Osteoblast (primary cell): ENCODE measurements around the gene GNS. TPM values are rescaled to one million over a fixed set of nuclear protein-coding genes. Genes with fewer than 3 reads are reported as not detected.

Experiments used
- DNase-seq: peaks from one replicate; pipeline ENCODE4 v3.0.0; 2011; ENCODE audit warnings: low spot score, mixed read lengths; ENCODE audit not compliant: insufficient read length; ENCODE audit errors: missing footprints
- H2AFZ ChIP-seq: 2 replicates; pipeline ENCODE4 v1.6.0; 2011; ENCODE audit warnings: mild to moderate bottlenecking, low read length
- H3K27ac ChIP-seq: 2 replicates; pipeline ENCODE4 v1.5.1; 2011; ENCODE audit warnings: mild to moderate bottlenecking, low read depth, low read length, moderate library complexity
- H3K27me3 ChIP-seq: 2 replicates; pipeline ENCODE4 v1.6.0; 2012; ENCODE audit warnings: mild to moderate bottlenecking, control low read depth, inconsistent platforms, low read length, moderate library complexity; ENCODE audit not compliant: insufficient read depth
- H3K36me3 ChIP-seq: 2 replicates; pipeline ENCODE4 v1.5.1; 2011; ENCODE audit warnings: mild to moderate bottlenecking, low read length, control low read depth, moderate library complexity; ENCODE audit not compliant: insufficient read depth
- H3K4me1 ChIP-seq: 2 replicates; pipeline ENCODE4 v1.5.1; 2011; ENCODE audit warnings: mild to moderate bottlenecking, low read length, control low read depth, moderate library complexity; ENCODE audit not compliant: insufficient read depth
- H3K4me2 ChIP-seq: 2 replicates; pipeline ENCODE4 v1.6.0; 2011; ENCODE audit warnings: mild to moderate bottlenecking, low read length; ENCODE audit not compliant: insufficient read depth
- H3K4me3 ChIP-seq: fragments of 200-600 bp; sonication (generic); 3 replicates; pipeline ENCODE4 v1.5.1; 2012; ENCODE audit warnings: mild to moderate bottlenecking, low read length, inconsistent platforms; ENCODE audit not compliant: insufficient read depth
- H3K79me2 ChIP-seq: 2 replicates; pipeline ENCODE4 v1.6.0; 2012; ENCODE audit warnings: mild to moderate bottlenecking, low read length, control low read depth, inconsistent platforms; ENCODE audit not compliant: insufficient read depth
- H3K9me3 ChIP-seq: 2 replicates; pipeline ENCODE4 v1.5.1; 2011; ENCODE audit warnings: low read depth, low read length, control low read depth
- H4K20me1 ChIP-seq: 2 replicates; pipeline ENCODE4 v1.6.0; 2012; ENCODE audit warnings: mild to moderate bottlenecking, low read length, control low read depth; ENCODE audit not compliant: insufficient read depth
- total RNA-seq: library from RNA; depleted of rRNA; stranded (reverse); fragments of >200 nt; gene quantifications from 2 replicates; pipeline ENCODE4 v1.2.3, GENCODE V29; 2012
- TF ChIP-seq, protein P1 (sequence below): IDR thresholded peaks from 2 replicates; pipeline ENCODE4 v1.5.1; 2011; ENCODE audit warnings: mild to moderate bottlenecking, low read depth, low read length, moderate library complexity; ENCODE audit errors: extremely low read depth

Gene GNS
- 277 and 292 TPM in 2 replicates for total RNA-seq

DNA sequence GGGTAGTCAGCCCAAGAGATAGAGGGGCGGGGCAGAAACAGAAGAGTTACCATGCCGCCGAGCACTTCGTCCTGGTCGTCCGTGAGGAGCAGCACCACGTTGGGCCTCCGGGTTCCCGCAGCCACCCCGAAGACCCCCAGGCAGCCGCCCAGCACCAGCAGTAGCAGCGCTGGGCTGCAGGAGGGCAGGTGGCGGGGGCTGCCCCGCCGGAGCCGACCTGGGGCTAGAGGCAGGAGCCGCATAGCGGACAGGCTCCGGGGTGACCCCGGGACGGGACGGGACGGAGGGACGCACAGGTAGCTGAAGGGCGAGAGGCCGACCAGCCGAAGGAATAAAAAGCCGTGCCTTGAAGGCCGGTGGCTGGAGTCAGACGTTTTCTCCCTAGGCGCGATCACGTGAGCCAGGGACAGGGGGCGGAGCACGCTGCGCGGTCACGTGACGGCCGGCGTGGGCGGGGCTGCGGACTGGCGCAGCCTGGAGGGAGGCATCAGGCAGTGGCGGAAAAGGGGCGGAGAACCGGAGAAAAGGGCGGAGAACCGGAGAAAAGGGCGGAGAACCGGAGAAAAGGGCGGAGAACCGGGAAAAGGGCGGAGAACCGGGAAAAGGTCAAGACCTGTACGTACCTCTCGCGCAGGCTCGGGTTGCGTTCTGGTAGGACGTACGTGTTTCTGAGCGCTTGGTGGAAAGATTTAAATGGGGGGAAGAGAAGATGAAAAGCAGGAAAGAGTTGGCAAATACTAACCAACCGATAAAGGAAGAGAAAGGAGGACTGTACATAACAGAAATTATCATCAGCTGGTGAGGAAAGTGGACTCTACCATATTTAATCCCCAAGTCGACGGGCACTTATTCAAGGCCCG, at the start of gene GNS:
TSS of gene GNS (minus strand) at position 372 of the 860 bp plus-strand sequence. CDS start at position 242, 130 bp downstream.
- peaks cover 40% of the 10 kb centered on the region for H3K79me2 ChIP-seq
- no peaks in the 10 kb centered on the region for H3K9me3 ChIP-seq
- H4K20me1 ChIP-seq, result no peaks in the 10 kb centered on the region
- peak within 1 kb of the TSS; percentile 72 for H3K27ac ChIP-seq
- H3K4me1 ChIP-seq, result peaks cover 12% of the 10 kb centered on the region
- peak within 1 kb of the TSS; percentile 94 for H3K4me3 ChIP-seq
- H3K27me3 ChIP-seq, result no peaks in the 10 kb centered on the region
- H2AFZ ChIP-seq, result peak within 1 kb of the TSS; percentile 94
- TF ChIP-seq, protein P1, sequence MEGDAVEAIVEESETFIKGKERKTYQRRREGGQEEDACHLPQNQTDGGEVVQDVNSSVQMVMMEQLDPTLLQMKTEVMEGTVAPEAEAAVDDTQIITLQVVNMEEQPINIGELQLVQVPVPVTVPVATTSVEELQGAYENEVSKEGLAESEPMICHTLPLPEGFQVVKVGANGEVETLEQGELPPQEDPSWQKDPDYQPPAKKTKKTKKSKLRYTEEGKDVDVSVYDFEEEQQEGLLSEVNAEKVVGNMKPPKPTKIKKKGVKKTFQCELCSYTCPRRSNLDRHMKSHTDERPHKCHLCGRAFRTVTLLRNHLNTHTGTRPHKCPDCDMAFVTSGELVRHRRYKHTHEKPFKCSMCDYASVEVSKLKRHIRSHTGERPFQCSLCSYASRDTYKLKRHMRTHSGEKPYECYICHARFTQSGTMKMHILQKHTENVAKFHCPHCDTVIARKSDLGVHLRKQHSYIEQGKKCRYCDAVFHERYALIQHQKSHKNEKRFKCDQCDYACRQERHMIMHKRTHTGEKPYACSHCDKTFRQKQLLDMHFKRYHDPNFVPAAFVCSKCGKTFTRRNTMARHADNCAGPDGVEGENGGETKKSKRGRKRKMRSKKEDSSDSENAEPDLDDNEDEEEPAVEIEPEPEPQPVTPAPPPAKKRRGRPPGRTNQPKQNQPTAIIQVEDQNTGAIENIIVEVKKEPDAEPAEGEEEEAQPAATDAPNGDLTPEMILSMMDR, result no peak
- peak within 1 kb of the TSS; percentile 85 for H3K4me2 ChIP-seq
- DNase-seq, result peak; percentile 97
- H3K36me3 ChIP-seq, result no peaks in the 10 kb centered on the region

DNA sequence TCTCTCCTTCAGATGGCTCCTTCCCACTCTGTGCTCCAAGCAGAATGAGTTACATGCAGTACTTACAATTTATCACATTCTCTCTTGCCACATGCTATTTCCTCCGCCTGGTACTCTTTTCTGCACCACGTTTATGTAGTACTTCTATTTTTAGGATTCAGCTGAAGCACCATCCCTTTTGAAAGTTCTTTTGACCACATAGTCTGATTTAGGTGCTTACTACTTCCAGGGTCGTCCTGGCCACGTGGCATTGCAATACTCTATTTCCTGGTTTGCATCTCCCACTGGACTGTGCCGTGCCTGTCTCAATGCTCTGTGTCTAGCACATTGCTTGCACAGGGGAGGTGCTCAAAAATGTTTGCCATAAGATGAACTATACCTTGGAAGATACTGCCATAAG, 48.9 kb upstream of the GNS start:
- no peak for DNase-seq
- Histone ChIP-seq H4K20me1 (no peaks in the 10 kb centered on the region), H3K4me2 (no peak overlapping the region), H3K4me3 (no peak overlapping the region), H3K27ac (no peak overlapping the region), H3K36me3 (no peaks in the 10 kb centered on the region), H2AFZ (no peak overlapping the region), H3K9me3 (no peaks in the 10 kb centered on the region), H3K4me1 (no peaks in the 10 kb centered on the region), H3K79me2 (no peaks in the 10 kb centered on the region), H3K27me3 (peaks cover 24% of the 10 kb centered on the region)
- TF ChIP-seq, protein P1, result no peak

DNA sequence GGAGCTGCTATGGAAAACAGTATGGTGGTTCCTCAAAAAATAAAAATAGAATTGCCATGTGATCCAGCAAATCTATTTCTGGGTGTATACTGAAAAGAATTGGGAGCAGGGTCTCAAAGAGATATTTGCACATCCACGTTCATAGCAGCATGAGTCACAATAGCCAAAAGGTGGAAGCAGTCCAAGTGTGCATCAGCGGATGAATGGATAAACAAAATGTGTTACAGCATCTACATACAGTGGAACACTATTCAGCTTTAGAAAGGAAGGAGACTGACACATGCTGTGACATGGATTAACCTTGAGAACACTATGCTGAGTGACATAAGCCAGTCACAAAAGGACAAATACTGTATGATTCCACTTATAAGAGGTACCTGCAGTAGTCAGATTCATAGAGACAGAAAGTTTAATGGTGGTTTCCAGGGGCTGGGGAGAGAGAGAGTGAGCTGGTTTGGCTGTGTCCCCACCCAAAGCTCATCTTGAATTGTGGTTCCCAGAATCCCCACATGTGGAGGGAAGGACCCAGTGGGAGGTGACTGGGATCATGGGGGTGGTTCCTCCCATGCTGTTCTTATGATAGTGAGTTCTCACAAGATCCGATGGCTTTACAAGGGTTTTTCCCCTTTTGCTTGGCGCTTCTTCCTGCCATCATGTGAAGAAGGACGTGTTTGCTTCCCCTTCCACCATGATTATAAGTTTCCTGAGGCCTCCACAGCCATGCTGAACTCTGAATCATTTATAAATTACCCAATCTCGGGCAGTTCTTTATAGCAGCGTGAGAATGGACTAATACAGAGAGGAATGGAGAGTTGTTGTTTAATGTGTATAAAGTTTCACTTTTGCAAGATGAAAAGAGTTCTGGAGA, 47.6 kb upstream of the GNS start:
- no peaks in the 10 kb centered on the region for H3K9me3 ChIP-seq
- no peak overlapping the region for H3K4me2 ChIP-seq
- peaks cover 24% of the 10 kb centered on the region for H3K27me3 ChIP-seq
- H3K4me3 ChIP-seq, result no peak overlapping the region
- H3K79me2 ChIP-seq, result no peaks in the 10 kb centered on the region
- H3K36me3 ChIP-seq, result no peaks in the 10 kb centered on the region
- no peaks in the 10 kb centered on the region for H3K4me1 ChIP-seq
- H2AFZ ChIP-seq, result no peak overlapping the region
- H3K27ac ChIP-seq, result no peak overlapping the region
- TF ChIP-seq, protein P1, result no peak
- H4K20me1 ChIP-seq, result no peaks in the 10 kb centered on the region
- no peak for DNase-seq

DNA sequence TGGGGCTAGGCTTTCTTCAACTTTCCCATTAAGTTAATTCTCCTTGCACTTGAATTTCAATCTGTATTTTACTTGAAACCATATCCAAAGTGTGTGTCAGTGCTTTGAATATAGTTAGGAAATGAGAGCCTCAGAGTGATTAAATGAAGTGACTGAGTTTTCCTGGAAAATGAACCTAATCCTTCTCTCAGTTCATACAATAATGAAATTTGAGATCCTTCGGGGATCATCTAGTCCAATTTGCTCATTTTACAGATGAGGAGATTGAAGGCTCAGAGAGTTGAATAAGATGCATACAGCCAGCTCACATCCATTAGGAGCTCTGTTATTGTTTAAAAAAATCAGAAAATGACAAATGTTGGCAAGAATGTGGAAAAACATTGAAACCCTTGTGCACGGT, 47.0 kb upstream of the GNS start:
- no peak for DNase-seq
- Histone ChIP-seq H4K20me1 (no peaks in the 10 kb centered on the region), H2AFZ (no peak overlapping the region), H3K27me3 (peaks cover 19% of the 10 kb centered on the region), H3K4me3 (no peak overlapping the region), H3K36me3 (no peaks in the 10 kb centered on the region), H3K9me3 (no peaks in the 10 kb centered on the region), H3K4me2 (no peak overlapping the region), H3K4me1 (no peaks in the 10 kb centered on the region), H3K27ac (no peak overlapping the region), H3K79me2 (no peaks in the 10 kb centered on the region)
- TF ChIP-seq, protein P1, result no peak
